Gastroesophageal sphincter (tissue), 3 donors: ENCODE results near the gene MILR1.

Experiments used
- EP300 ChIP-seq: sonication (generic); formaldehyde crosslinking; IDR thresholded peaks from one replicate; pipeline ENCODE4 v1.6.1; 2017; ENCODE audit warnings: antibody characterized with exemption, mild to moderate bottlenecking
- POLR2A ChIP-seq, 2 donors: fragments of 450-650 bp; IDR thresholded peaks; one replicate each; pipeline ENCODE4 v1.6.1; 2017; ENCODE audit warnings: antibody characterized with exemption in 2 of 2, mild to moderate bottlenecking in 2 of 2, moderate library complexity in 1 of 2
- TF ChIP-seq, protein P1 (sequence below), 4 experiments: fragments of 200-600 bp in 2 of 4; fragments of 450-650 bp in 2 of 4; sonication (generic) in 1 of 4; IDR thresholded peaks; one replicate each; pipeline ENCODE4 v1.5.1; 2017 to 2019; ENCODE audit warnings: antibody characterized with exemption in 4 of 4, mild to moderate bottlenecking in 2 of 4, moderate library complexity in 2 of 4

DNA sequence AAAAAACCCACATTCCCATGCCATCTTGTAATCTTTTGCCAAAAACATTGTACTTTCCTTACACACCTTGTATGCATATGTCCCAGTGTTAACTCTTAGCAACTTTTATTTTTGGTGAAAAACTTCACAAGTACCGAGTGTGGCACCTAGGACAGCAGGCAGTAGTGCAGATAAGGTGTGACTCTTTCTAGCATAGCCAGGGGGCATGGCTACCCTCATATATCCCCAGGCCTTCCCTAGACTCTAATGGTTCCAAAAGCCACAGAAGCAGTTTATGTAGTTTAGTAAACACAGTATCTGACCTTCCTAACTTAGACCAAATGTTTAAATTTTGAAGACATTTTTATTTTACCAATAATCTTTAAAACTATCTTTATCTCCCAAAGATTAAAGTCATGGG is 20.5 kb upstream of the MILR1 start:
- TF ChIP-seq, protein P1, sequence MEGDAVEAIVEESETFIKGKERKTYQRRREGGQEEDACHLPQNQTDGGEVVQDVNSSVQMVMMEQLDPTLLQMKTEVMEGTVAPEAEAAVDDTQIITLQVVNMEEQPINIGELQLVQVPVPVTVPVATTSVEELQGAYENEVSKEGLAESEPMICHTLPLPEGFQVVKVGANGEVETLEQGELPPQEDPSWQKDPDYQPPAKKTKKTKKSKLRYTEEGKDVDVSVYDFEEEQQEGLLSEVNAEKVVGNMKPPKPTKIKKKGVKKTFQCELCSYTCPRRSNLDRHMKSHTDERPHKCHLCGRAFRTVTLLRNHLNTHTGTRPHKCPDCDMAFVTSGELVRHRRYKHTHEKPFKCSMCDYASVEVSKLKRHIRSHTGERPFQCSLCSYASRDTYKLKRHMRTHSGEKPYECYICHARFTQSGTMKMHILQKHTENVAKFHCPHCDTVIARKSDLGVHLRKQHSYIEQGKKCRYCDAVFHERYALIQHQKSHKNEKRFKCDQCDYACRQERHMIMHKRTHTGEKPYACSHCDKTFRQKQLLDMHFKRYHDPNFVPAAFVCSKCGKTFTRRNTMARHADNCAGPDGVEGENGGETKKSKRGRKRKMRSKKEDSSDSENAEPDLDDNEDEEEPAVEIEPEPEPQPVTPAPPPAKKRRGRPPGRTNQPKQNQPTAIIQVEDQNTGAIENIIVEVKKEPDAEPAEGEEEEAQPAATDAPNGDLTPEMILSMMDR (IDR thresholded peaks at IDR 0.05): no peak
- no peak for TF ChIP-seq POLR2A (IDR thresholded peaks at IDR 0.05)
- no peak for TF ChIP-seq EP300
